G401.6 (cell line): Measurements from ENCODE around the gene PRKCI.

Experiments used
- FAIRE-seq: peaks from 2 replicates; lab custom pipeline; 2012; peaks lifted over from hg19 to GRCh38; lab: Jason Lieb, UNC

PRKCI gene

GRCh38 chr3:170346481-170347392 lies 124.5 kb downstream of the PRKCI start:
- FAIRE-seq: no peak

DNA sequence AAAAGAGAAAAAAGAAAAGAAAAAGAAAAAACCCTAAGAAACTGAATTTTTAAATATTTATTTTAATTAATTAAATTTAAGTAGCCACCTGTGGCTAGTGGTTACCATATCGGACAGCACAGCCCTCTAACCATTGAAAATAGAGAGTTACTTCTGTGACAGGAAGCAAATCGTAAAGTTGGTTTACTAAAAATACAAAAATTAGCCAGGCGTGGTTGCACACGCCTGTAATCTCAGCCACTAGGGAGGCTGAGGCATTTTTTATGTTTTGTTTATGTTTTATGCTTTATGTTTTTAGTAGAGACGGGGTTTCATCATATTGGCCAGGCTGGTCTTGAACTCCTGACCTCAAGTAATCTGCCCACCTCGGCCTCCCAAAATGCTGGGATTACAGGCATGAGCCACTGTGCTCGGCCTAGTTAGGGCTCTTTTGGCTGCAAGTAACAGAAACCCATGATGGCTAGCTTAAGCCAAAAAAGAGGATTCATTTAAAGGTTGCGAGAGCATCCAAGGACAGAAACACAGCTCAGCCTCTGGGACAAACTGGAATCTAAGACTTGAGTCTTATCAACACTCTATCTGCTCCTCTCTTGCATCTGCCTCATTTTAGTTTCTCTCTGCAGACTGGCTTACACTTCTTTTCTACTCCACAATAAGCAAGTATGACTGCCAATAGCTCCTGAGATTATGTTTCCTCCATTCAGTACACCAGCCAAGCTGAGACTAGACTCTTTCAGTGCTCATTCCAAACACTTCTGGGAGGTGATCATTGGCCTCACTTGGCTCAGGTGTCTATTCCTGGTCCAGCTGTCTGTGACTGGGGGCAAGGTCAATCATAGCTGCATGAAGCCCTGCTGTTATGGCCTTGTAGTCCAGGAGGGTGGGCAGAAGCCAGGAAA lies 128.5 kb downstream of the PRKCI start:
- FAIRE-seq: no peak

DNA sequence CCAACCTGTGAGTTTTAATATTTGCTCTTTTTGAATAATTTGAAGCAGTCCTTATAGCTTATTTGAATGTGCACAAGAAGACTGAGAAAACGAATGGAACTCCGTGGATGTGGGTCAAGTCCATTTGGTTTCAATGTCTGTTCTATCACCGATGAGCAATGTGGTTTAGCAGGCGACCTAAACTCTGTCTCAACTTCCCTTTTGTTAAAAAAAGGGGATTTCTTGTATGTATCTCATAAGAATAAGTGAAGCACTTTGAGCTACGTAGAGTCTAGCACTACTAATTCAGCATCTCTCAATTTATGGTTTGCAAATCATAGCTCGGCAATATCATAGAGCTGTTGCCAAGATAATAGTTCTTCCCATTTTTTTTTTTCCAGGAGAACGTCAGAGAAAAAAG lies 130.7 kb downstream of the PRKCI start:
- no peak for FAIRE-seq

DNA sequence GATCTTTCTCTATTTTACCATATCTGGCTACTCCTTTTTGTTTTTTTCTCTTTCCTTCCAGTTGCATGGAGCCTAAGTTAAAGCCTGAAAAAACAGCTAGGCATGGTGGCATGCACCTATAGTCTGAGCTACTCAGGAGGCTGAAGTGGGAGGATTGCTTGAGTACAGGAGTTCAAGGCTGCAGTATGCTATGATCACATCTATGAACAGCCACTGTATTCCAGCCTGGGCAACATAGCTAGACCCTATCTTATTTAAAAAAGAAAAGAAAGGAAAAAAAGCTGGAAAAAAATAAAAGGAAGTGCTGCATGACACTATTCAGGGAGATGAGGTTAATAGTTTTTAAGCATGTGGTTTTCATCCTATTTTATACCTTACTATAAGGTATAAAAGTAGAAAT lies 131.3 kb downstream of the PRKCI start:
- no peak for FAIRE-seq

DNA sequence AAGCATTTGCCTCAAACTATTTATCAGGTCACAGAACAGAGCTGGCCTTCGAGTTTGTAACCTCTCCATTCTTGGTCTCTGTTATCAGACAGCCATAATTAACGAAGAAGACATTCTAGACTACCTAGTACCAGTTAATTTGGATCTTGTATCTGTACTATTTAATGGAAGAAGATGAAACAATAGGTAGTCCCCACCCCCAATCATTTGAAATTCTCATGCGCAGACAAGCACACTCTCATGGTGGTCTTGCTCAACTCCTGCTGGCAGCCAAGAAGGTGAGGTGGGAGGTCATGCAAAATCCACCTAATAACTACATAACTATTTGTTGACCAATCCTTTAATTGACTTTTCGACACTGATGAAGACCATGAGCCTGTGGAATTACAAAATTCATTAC lies 132.5 kb downstream of the PRKCI start:
- FAIRE-seq: no peak
